GM18511 (cell line): ENCODE measurements around the gene FAM168B.
"Not testable (repeated sequence)": the region's sequence is repeated elsewhere in the genome, so short reads cannot be mapped to it uniquely, and the experiment has no call there.

Experiments used
- ATAC-seq: cut with Tn5 transposase; IDR thresholded peaks from one replicate; pipeline ENCODE4 v1.9.1; 2021; ENCODE audit warnings: mild to moderate bottlenecking, moderate library complexity; ENCODE audit not compliant: unreplicated experiment

FAM168B gene, protein sequence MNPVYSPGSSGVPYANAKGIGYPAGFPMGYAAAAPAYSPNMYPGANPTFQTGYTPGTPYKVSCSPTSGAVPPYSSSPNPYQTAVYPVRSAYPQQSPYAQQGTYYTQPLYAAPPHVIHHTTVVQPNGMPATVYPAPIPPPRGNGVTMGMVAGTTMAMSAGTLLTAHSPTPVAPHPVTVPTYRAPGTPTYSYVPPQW

DNA sequence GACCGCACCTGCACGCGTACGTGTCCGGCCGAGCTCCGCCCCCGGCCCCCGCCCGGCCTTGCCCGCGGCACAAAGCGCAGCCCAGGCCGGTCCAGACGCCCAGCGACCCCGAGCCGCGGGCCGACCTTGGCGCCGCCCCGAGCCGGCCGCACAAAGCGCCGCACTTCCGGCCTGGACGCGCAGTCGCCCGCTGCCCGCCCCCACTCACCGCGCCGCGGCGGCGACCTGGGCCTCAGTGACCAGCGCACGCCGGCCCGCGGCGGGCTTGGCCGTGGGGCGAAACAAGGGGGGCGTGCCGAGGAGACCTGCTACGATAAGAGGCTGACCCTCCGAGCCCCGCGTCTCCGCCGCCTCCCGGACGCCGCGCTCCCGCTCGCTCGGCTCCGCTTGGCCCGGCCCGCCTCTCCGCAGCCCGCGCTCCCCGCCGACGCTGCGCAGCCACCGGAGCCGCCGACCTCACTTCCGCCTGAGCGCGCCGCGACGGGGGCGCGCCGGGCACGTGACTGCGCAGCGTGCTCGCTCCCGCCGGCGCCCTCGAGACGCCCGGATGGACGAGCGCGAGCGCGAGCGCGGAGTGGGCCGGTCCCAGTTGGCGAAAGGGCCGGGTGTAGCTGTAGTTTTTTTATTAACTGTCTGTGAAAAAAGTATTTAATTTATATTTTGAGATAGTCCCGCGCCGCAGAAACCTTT lies at the start of gene FAM168B:
TSS of gene FAM168B (minus strand) at position 455 of the 690 bp plus-strand sequence. CDS start 10,814 bp downstream, outside the sequence.
- ATAC-seq: peak; percentile 85

DNA sequence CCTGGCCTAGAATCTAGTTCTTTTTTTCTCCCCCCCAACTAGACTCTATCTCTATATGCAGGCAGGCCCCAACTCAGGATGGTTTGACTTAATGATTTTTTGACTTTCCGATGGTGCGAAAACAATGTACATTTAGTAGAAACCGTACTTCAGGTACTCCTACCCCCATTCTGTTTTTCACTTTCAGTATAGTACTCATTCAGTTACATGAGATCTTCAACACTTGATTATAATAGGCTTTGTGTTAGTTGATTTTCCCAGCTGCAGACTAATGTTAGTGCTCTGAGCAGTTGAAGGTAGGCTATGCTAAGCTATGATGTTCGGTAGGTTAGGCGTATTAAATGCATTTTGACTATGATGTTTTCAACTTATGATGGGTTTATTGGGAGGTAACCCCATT lies 49.6 kb upstream of the FAM168B start:
- no peak for ATAC-seq

DNA sequence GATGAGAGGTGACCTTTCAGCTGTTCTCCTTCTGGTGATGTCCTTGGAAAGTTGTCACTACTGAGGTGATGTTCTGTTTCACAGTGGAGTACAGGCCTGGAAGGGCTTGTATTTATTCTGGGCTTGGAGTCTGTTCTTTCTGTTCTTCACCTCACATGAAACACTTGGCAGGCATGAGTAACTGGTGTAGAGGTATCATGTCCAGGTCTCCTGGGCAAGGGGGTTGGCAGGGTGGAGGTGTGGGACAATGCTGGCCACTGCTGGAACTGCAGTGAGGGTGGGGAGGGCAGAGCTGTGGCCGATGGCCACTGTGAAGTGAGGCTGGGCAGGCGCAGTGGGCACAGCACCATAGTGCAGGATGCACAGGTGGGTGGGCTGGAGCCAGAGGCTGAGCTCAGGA lies 47.3 kb upstream of the FAM168B start:
- ATAC-seq: no peak

DNA sequence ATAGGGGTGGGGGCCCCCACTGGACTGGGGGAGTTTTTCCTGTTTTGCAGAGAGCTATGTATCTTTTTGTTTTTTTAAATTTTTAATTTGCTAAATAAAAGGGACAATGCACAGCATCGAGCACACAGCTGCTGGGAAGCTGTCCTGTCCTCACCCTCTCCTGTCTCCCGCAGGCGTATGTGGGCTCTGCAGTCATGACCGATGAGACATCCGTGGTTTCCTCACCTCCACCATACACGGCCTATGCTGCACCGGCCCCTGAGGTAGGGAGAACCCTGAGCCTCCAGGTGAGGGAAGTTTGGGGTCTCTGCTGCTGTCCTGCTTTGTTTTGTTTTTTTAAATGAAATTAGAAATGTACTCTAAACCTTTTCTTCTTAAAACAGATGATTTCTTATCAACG lies 39.5 kb upstream of the FAM168B start:
- ATAC-seq: no peak

DNA sequence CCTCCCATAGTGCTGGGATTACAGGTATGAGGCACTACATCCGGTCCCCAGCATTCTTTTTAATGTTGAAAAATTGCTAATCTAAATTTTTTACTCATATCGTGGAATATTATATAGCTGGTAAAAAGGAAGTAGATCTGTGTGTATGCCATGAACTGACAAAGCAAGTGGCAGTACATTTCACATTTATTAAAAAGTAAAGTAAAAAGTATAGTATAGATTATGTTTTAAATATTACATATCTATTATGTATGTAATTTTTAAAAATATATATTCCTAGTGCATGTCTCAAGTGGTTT lies 37.0 kb upstream of the FAM168B start:
- ATAC-seq: no peak

DNA sequence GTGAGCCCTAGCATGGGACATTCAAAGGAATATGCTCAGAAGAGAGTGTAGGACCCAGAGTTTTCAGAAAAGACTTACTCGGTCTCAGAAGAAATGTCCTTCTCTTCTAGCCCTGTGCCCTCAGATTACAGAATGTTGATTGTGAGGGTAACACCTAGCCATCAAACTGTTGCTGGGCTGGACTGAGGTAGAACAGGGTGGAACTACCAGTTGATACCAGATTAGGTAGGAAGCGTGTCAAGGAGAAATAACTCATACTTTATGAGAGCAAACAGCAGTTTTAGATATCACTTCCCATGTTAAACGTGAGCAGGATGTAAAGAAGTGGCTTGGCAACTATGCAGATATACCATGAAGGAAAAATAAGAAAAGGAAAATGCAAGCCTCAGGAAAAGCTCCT lies 34.7 kb upstream of the FAM168B start:
- no peak for ATAC-seq

DNA sequence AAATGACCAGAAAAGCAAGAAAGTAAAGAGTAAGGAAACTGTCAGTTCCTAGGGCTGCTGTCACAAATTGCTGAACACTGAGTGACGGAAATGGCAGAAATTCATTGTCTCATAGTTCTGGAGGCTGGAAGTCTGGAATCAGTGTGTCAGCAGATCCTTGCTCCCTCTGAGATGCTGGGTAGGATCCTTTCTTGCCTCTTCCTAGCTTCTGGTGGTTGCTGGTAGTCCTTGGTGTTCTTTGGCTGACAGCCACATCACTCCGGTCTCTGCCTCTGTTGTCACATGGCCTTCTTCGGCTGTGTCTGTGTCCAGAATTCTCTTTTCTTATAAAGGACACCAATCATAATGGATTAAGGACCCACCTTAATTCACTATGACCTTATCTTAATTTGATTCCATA lies 33.8 kb upstream of the FAM168B start:
- no peak for ATAC-seq

DNA sequence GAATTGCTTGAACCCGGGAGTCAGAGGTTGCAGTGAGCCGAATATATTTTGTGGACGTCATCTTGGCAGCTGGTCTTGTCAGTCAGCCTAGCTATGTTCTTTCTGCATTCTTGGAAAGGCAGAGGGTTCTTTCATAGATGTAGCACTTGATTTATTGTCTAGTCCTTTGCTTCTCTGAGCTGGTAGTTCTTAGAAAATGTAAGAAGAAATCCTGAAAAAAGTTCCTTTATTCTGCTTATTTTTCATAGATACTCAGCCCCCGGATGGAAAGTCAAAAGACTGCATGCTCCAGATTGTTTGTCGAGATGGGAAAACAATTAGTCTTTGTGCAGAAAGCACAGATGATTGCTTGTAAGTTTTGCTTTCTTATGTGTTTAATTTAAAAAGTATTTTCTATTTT lies 33.2 kb upstream of the FAM168B start:
- ATAC-seq: no peak

DNA sequence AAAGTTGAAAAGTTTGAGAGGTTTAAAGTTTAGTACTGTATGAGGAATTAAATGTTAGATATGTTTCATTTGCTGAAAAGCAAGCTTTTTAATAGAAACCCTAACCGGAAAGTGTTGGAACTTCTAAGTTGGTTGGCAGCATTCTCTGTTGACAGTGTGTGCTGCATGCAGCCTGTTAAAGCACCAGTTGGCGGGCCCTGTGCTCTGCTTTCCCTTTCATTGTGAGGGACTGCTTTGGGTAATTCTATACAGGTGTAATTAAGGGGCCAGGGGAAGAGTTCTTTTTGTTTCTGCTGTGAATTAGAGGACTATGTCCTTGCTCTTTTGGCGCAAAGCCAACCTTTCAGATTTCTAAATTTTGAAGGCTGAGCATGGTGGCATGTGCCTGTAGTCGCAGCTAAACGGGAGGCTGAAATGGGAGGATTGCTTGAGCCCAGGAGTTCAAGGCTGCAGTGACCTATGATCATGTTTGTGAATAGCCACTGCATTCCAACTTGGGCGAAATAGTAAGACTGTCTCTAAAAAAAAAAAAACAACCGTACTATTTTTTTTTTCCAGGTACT lies 32.0 kb upstream of the FAM168B start:
- no peak for ATAC-seq

DNA sequence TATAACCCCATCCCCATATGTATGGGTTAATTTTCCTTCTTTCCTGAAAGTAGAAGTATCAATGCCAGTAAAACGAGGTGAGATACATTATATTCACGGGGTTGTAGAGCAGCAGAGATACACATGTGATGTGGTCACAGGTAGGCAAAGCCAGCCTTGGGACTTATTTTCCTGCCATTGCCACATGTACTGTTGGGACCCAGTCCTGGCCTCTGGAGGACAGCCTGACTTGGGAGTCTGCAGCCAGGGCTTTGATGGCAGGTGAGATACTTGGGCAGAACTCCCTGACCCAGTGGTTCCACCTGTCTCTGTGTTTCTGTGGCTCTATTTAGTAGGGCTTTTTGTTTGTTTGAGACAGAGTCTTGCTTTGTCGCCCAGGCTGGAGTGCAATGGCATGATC lies 29.9 kb upstream of the FAM168B start:
- ATAC-seq: no peak

DNA sequence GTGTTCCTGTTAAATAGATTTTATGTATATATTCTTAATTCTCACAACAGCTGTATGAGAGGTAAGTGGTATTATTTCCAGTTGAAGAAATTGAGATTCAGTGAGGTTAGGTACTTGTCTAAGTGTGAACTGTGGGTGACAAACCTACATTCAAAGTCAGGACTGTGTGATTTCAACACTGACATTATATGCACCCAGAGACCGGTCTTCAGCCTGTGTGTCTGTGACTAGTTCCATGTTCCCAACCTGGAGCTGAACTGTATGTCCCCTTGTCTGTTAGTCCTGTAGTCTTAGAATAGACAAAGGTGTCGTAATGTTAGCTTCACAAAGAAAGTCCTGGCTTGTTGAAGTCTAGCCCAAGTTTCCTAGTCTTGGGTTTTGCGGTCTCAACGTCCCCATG lies 29.2 kb upstream of the FAM168B start:
- ATAC-seq: no peak

DNA sequence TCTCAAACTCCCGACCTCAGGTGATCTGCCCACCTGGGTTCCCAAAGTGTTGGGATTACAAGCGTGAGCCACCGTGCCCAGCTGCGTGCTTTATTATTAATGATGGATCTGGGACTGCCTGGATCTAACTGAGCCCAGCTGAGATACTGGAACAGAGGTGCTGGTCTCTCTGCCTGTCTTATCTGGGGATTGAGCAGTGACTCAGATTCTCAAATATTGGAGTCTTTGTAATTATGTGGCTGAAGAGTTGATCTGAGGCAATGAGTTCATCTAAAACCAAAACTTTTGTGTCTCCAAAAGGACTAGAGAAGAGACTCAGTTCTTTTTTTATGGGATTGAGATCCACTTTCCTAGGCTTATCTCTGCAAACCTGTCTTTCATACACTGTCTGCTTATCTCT lies 28.2 kb upstream of the FAM168B start:
- no peak for ATAC-seq

DNA sequence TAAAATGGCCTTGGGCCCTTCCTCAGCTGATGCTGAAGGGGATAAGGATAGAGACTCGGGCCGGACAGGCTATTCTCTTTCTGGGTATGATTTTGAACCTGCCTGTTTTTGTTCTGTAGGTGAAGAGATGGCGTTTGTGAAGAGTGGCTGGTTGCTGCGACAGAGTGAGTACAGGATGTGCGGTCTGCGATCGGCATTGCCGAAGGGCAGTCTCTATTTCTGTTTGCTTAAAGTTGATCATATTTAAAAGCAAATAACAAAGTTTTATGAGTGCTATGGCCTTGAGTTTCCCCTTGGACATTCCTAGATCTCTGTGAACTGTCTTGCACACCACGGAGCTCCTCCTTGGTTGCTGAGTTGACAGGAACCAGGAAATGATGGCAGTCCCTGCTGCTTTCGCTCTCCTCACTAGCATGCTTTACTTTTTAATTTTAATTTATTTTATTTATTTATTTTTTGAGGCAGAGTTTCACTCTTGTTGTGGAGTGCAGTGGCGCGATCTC lies 27.6 kb upstream of the FAM168B start:
- no peak for ATAC-seq

DNA sequence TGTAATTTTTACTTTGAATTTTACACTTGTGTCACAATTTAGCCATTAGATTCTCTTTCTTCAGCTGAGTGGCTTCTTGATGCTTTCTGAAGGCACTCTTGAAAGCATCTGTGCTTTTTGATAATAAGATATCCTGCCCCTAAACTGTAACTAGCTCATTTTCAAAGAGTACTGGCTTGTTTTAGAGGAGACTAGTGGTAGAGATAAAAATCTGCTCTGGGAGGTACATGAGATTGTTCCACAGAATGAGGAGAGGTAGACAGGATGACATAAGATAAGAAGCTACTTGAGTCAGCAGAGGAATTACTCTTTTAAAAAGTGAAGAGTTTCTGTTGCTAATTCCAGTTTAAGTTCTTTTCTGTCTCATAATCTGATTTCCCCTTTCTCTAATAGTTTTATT lies 22.5 kb upstream of the FAM168B start:
- no peak for ATAC-seq

DNA sequence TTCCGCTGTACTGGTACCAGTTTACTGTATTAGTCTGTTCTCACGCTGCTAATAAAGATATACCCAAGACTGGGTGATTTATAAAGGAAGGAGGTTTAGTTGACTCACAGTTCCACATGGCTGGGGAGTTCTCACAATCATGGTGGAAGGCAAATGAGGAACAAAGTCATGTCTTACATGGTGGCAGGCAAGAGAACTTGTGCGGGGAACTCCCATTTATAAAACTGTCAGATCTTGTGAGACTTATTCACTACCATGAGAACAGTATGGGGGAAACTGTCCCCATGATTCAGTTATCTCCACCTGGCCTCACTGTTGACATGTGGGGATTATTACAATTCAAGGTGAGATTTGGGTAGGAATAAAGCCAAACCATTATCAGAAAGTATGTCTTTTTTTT lies 21.7 kb upstream of the FAM168B start:
- ATAC-seq: not testable (repeated sequence)

DNA sequence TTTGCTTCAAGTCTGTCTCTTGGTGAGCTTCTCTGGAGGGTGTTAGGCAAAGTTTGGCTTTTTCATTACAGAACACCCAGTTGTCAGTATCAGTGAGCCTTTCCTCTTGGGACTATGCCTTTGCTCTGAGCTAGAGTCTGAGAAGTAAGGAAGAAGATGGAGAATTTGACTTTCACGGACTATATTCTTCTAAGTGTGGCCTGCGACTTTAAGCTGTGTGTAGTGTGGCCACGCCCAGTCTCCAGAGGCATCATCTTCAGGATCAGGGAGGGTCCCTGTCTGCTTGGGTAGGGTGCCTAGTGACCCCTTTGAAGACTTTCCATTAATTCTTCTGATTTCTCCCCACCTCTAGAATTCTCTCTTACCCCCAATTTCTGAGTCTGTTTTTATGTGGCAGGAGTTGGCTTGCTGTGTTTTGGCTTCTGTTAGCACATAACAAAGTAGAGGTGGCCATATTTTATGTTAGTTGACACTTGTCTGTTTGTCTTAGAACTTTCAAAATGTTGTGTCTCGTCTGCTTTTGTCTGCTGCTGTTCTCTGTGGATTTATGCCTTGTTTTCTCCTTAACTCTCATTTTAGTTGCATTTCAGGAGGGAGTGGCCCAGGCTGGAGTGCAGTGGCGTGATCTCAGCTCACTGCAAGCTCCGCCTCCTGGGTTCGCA lies 20.4 kb upstream of the FAM168B start:
- ATAC-seq: no peak

DNA sequence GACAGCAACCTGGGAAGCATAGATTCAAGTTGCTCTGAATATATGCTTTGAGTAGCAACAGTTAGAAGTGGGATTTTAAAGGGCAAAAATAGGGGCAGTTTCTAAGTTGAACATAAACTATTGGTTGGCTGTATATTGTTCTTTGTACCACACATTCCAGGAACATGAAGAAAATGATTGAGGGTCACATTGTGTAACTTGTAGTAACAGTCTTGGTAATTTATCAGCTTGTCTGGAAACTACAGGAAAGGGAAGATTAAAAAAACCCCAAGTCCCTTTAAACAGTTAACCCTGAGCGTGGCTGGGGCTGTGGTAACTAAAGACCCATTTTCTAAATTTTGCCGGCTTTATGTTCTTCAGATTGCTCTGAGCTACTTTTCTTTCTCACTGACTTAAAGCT lies 19.3 kb upstream of the FAM168B start:
- no peak for ATAC-seq

DNA sequence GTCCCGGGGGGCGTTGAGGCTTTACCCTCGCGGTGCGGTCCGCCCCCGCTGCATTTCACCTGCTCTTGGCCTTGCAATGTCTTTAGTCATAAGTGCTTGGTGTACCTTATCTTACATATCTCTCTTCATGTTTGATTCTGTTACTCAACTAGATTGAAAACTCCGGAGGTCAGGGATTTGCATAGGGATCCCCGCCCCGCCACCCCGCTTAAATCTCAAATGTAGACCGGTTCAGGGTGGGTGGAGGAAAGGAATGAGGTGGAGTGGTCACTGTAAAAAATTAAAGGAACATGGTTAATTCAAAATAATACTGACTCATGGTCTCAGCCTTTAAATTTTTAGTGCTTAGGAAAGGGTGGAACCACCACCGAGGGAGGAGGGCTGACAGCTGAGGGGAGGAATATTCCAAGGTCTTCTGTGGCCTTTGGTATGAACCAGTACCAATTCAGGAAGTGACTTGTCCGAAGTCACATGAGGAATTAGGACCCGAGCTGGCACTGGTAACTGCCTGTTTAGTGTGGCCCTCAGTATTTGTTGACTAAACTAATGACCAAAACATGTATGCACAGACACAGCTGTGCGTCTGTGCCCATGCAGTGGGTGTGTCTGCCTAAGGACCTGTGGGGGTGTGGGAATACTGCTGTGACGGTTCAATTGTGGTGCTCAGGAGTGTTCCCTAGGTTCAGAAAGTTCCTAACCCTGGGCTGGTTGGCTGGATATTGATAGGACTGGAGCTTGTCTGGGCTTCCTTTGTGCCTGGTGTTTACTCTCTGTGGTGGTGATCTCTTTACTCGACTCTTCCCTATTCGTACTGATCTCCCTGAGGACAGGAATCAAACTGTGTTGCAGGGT lies 12.9 kb upstream of the FAM168B start:
- peak; percentile 45 for ATAC-seq

DNA sequence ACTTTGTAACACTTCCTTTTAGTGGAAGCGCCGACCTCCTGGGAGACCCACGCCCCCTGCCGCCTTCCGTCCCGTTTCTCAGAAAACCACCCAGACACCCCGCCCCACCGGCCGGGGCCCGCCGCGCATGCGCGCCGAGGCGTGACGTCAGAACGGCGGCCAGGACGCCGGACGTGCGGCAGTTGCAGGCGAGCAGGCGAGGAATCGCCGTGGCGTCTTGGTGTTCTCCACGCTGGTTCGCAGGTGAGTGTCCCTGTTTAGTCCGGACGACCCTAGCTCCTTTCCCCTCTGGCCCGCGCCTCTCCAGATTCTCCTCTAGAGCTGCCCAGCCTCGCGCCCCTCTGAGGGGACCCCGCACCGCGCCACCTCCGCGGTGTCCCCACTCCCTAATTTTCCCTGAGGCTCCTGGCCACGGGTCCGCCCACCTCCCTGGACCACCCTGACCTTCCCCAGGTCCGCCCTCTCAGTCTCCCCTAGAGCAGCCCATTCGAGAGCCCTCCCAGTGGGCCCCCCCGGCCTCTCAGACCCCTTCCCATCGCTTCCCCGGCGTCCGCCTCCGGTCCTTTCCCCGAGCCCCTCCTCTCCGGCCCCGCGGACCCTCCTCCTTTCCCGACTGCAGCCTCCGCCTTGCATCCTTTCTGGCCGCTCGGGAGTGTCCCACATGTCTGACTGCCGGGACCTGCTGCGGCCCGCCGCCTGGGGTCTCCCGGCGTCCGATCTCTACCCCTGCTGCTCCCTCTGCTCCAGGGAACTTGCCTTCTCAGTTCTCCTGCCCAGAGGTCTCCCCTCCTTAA lies 12.1 kb upstream of the FAM168B start, which contains the start of gene PLEKHB2:
TSS of gene PLEKHB2 (plus strand) at position 181 of the 794 bp plus-strand sequence. CDS start 15,606 bp downstream, outside the sequence.
- peak; percentile 81 for ATAC-seq

DNA sequence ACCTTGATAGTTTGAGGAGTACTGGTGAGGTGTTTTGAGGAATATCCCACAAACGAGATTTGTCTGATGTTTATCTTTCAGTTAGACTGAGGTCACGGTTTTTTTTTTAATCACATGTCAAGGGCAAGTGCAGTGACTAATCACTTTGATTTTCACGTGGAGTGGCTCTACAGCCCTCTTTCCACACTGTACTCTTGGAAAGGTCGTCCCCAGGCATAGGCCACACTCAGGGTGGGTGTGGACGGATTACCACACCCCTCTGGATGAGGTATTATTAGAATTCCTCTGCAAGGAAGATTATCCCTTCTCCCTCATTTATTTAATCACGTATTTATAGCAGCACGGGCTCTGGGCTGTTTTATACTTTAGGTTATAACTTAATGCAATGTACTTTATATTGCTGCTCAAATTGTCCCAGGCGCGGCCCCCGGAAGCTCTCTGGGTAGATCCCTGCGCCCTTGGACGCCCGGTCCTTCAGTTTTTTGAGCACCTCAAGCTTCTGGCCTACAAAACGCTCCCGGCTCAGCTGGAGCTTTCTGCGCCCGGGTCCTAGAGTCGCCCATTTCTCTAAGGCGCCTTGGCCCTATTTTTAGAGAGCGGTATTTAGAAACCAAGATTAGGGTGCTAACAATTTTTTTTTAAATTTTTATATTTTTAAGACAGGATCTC lies 11.4 kb upstream of the FAM168B start:
- peak; percentile 78 for ATAC-seq
